ENCODE measurements around the gene PRSS16. TPM values are rescaled to one million over a fixed set of nuclear protein-coding genes. Genes with fewer than 3 reads are reported as not detected.

Gene PRSS16
- total and polyA plus RNA-seq, 2 donors (not counting 3 experiments of a cell fraction or from before 2014, with no cell fraction given): not detected

DNA sequence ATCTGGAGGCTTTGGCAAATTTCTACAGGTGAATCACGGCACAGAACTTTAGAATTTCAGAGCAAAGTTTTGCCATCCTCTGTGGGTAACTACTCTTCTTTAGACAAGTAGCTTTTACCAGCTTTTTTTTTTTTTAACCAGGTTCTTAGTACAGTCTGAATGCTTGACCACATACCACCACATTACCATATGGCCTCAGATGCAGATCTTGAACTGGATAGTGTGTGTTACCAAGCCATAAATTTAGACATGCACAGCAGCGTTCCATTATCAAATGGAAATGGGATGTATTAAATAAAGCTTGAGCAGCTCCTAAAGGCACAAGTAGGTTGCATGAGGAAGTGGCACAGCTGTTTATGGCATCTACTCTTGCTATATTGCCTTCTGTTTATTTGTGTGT is 38.3 kb upstream of the PRSS16 start:
- Histone ChIP-seq H3K9me1 (replicated peaks; ENCODE audit: control insufficient read depth, extremely low read depth, insufficient read depth, low read length) (no peaks in the 10 kb centered on the region), H3K79me2 (ENCODE audit: control insufficient read depth, insufficient read depth, low read length) (no peaks in the 10 kb centered on the region), H3K36me3 (ENCODE audit: control insufficient read depth in 2 of 2, extremely low read depth in 1 of 2, insufficient read depth in 2 of 2, low read length in 2 of 2) (no peaks in the 10 kb centered on the region), H3K4me3 (replicated peaks in 1 of 3; ENCODE audit: insufficient read depth in 1 of 3, low read depth in 1 of 3, low read length in 3 of 3) (no peak overlapping the region), H2AFZ (ENCODE audit: low read depth, low read length) (no peak overlapping the region), H3K9ac (replicated peaks; ENCODE audit: extremely low read depth, insufficient read depth, low read length) (no peak overlapping the region), H3K27me3 (ENCODE audit: control insufficient read depth in 2 of 2, insufficient read depth in 2 of 2, low read length in 2 of 2) (peaks cover 19 to 30% of the 10 kb centered on the region in 2 experiments), H3K4me2 (ENCODE audit: insufficient read depth, low read length) (no peak overlapping the region), H3K9me3 (replicated peaks; ENCODE audit: control insufficient read depth, insufficient read depth, low read length) (no peaks in the 10 kb centered on the region), H3K4me1 (ENCODE audit: control insufficient read depth, extremely low read depth, insufficient read depth, low read length) (no peaks in the 10 kb centered on the region), H4K20me1 (replicated peaks; ENCODE audit: control insufficient read depth, extremely low read depth, insufficient read depth, low read length) (no peaks in the 10 kb centered on the region), H3K27ac (ENCODE audit: insufficient read depth, low read depth, low read length) (no peak overlapping the region)
- DNase-seq (ENCODE audit: low read depth, low spot score) (no peak), FAIRE-seq (no peak)
- intact Hi-C loops (cut with micrococcal nuclease): no loop called here
- ChIA-PET POLR2A (no interaction called here), CTCF (interaction anchor here (1.0 kb wide), 1 partner anchor 563 kb away, joined by 3 read pairs; no protein-coding TSS in a partner anchor)
- BruUV-seq (replicated peaks): no TSS peak
- dilution Hi-C loops (cut with MboI; ENCODE audit: extremely low pct_ligation_motif_present, low sequenced_read_pairs): no loop called here
- no peak for TF ChIP-seq POLR2AphosphoS5 (IDR thresholded peaks at IDR 0.05; ENCODE audit: insufficient read depth, low read depth, low read length)
- no peak for TF ChIP-seq POLR2A (IDR thresholded peaks at IDR 0.05; ENCODE audit: low read depth, low read length)
- TF ChIP-seq FOS (IDR thresholded peaks at IDR 0.05; ENCODE audit: borderline replicate concordance, insufficient read depth, low read length): no peak
- TF ChIP-seq, protein P1, sequence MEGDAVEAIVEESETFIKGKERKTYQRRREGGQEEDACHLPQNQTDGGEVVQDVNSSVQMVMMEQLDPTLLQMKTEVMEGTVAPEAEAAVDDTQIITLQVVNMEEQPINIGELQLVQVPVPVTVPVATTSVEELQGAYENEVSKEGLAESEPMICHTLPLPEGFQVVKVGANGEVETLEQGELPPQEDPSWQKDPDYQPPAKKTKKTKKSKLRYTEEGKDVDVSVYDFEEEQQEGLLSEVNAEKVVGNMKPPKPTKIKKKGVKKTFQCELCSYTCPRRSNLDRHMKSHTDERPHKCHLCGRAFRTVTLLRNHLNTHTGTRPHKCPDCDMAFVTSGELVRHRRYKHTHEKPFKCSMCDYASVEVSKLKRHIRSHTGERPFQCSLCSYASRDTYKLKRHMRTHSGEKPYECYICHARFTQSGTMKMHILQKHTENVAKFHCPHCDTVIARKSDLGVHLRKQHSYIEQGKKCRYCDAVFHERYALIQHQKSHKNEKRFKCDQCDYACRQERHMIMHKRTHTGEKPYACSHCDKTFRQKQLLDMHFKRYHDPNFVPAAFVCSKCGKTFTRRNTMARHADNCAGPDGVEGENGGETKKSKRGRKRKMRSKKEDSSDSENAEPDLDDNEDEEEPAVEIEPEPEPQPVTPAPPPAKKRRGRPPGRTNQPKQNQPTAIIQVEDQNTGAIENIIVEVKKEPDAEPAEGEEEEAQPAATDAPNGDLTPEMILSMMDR (IDR thresholded peaks at IDR 0.05; ENCODE audit: extremely low read depth in 1 of 2, insufficient read depth in 1 of 2, low read depth in 1 of 2, low read length in 2 of 2): no peak
- TF ChIP-seq JUN (IDR thresholded peaks at IDR 0.05; ENCODE audit: borderline replicate concordance, insufficient read depth, insufficient read length, low read depth): no peak
- TF ChIP-seq GATA2 (IDR thresholded peaks at IDR 0.05; ENCODE audit: insufficient read depth, insufficient read length, low read depth, low read length): no peak
- no peak for TF ChIP-seq MYC (IDR thresholded peaks at IDR 0.05; ENCODE audit: low read depth, low read length)
- TF ChIP-seq, protein P2, sequence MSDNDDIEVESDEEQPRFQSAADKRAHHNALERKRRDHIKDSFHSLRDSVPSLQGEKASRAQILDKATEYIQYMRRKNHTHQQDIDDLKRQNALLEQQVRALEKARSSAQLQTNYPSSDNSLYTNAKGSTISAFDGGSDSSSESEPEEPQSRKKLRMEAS (IDR thresholded peaks at IDR 0.05; ENCODE audit: insufficient read depth, insufficient read length): no peak
- no peak for TF ChIP-seq EZH2 (IDR thresholded peaks at IDR 0.05; ENCODE audit: borderline replicate concordance, low read depth, low read length, severe bottlenecking)

Measured in endothelial cell of umbilical vein (primary cell).